IMR-90 (cell line): Measurements from ENCODE around the gene POLE4. TPM values are rescaled to one million over a fixed set of nuclear protein-coding genes. Genes with fewer than 3 reads are reported as not detected.

Source experiments
- ATAC-seq: fragments of 200-7000 bp; cut with Tn5 transposase; 2 replicates; pipeline ENCODE4 v1.9.1; 2020; ENCODE audit warnings: low read depth, mild to moderate bottlenecking, moderate library complexity
- BruUV-seq: library from RNA; stranded (reverse); fragments of 400-500 nt; replicated peaks from 2 replicates; lab custom pipeline; 2021; lab: Mats Ljungman, UMichigan
- CTCF ChIA-PET: fragments of 300-600 bp; formaldehyde crosslinking; extraction: SDS; loops from one replicate; lab custom pipeline; 2021; ENCODE audit warnings: antibody characterized with exemption; lab: Yijun Ruan, JAX
- POLR2A ChIA-PET: fragments of 300-600 bp; sonication (Branson Sonifier 250); formaldehyde crosslinking; loops from one replicate; lab custom pipeline; 2022; ENCODE audit warnings: antibody characterized with exemption; ENCODE audit not compliant: unreplicated experiment; lab: Charles Lee
- DNase-seq: peaks from one replicate; pipeline ENCODE4 v3.0.0; 2013
- H2AFZ ChIP-seq: replicated peaks from 2 replicates; pipeline ENCODE3; 2013; ENCODE audit warnings: low read length, mild to moderate bottlenecking; ENCODE audit not compliant: poor library complexity
- H2AK5ac ChIP-seq: 2 replicates; pipeline ENCODE4 v1.6.1; 2013; ENCODE audit warnings: low read depth, low read length, inconsistent platforms
- H2AK9ac ChIP-seq: replicated peaks from 2 replicates; pipeline ENCODE3; 2013; ENCODE audit warnings: mild to moderate bottlenecking, low read depth, low read length, moderate library complexity; ENCODE audit not compliant: poor library complexity
- H2BK120ac ChIP-seq: 2 replicates; pipeline ENCODE4 v1.6.1; 2013; ENCODE audit warnings: low read depth, low read length, inconsistent platforms
- H2BK15ac ChIP-seq: 3 replicates; pipeline ENCODE4 v1.6.1; 2013; ENCODE audit warnings: low read depth, low read length, inconsistent platforms
- H2BK20ac ChIP-seq: 2 replicates; pipeline ENCODE4 v1.6.1; 2013; ENCODE audit warnings: low read depth, mild to moderate bottlenecking, inconsistent platforms, low read length, moderate library complexity
- H2BK5ac ChIP-seq: 2 replicates; pipeline ENCODE4 v1.6.1; 2013; ENCODE audit warnings: mild to moderate bottlenecking, low read depth, low read length, inconsistent platforms; ENCODE audit not compliant: poor library complexity, severe bottlenecking
- H3K14ac ChIP-seq: replicated peaks from 2 replicates; pipeline ENCODE4 v1.6.1; 2013; ENCODE audit warnings: low read depth, low read length, inconsistent platforms
- H3K18ac ChIP-seq: 2 replicates; pipeline ENCODE4 v1.6.1; 2013; ENCODE audit warnings: low read depth, low read length, control low read depth
- H3K23ac ChIP-seq: 2 replicates; pipeline ENCODE4 v1.6.1; 2013; ENCODE audit warnings: low read depth, low read length, inconsistent platforms
- H3K27ac ChIP-seq: 2 replicates; pipeline ENCODE4 v1.5.1; 2013; ENCODE audit warnings: mild to moderate bottlenecking, control low read depth, low read length; ENCODE audit not compliant: insufficient read depth
- H3K27me3 ChIP-seq: 2 replicates; pipeline ENCODE4 v1.6.1; 2013; ENCODE audit warnings: low read length; ENCODE audit not compliant: control insufficient read depth, insufficient read depth
- H3K36me3 ChIP-seq: 2 replicates; pipeline ENCODE4 v1.6.1; 2013; ENCODE audit warnings: low read length, mixed read lengths; ENCODE audit not compliant: control insufficient read depth, insufficient read depth
- H3K4ac ChIP-seq: 2 replicates; pipeline ENCODE4 v1.6.1; 2013; ENCODE audit warnings: low read depth, low read length, inconsistent platforms
- H3K4me1 ChIP-seq: 2 replicates; pipeline ENCODE4 v1.6.1; 2013; ENCODE audit warnings: low read length, mixed read lengths; ENCODE audit not compliant: control insufficient read depth, insufficient read depth
- H3K4me2 ChIP-seq: 2 replicates; pipeline ENCODE4 v1.6.1; 2013; ENCODE audit warnings: low read depth, mild to moderate bottlenecking, control low read depth, low read length, moderate library complexity
- H3K4me3 ChIP-seq: 2 replicates; pipeline ENCODE4 v1.5.1; 2013; ENCODE audit warnings: low read depth, mild to moderate bottlenecking, control low read depth, low read length, moderate library complexity; ENCODE audit not compliant: insufficient read depth
- H3K56ac ChIP-seq: 2 replicates; pipeline ENCODE4 v1.6.1; 2013; ENCODE audit warnings: low read length, inconsistent platforms; ENCODE audit not compliant: insufficient read depth; ENCODE audit errors: extremely low read depth
- H3K79me1 ChIP-seq, 2 experiments: 2 replicates each; pipeline ENCODE4 v1.6.1; 2013; ENCODE audit warnings: low read length in 2 of 2, inconsistent platforms in 1 of 2, low read depth in 1 of 2
- H3K9ac ChIP-seq: 2 replicates; pipeline ENCODE4 v1.6.1; 2013; ENCODE audit warnings: low read depth, low read length, control low read depth
- H3K9me1 ChIP-seq: 2 replicates; pipeline ENCODE4 v1.6.1; 2013; ENCODE audit warnings: low read length, inconsistent platforms; ENCODE audit not compliant: insufficient read depth
- H3K9me3 ChIP-seq: 2 replicates; pipeline ENCODE4 v1.6.1; 2013; ENCODE audit warnings: low read length; ENCODE audit not compliant: control insufficient read depth, insufficient read depth
- H4K20me1 ChIP-seq: 2 replicates; pipeline ENCODE4 v1.6.1; 2013; ENCODE audit warnings: low read length, inconsistent platforms; ENCODE audit not compliant: insufficient read depth
- H4K5ac ChIP-seq: 2 replicates; pipeline ENCODE4 v1.6.1; 2013; ENCODE audit warnings: mild to moderate bottlenecking, low read depth, low read length, control low read depth
- H4K8ac ChIP-seq, 2 experiments: 2 replicates each; pipeline ENCODE4 v1.6.1; 2013; ENCODE audit warnings: low read depth in 2 of 2, low read length in 2 of 2, control low read depth in 1 of 2, inconsistent platforms in 1 of 2
- H4K91ac ChIP-seq: 2 replicates; pipeline ENCODE4 v1.6.1; 2013; ENCODE audit warnings: low read depth, low read length, inconsistent platforms; ENCODE audit not compliant: insufficient read depth
- FOS ChIP-seq: fragments of 150-350 bp; IDR thresholded peaks from 2 replicates; pipeline ENCODE4 v1.6.1; 2016; ENCODE audit warnings: low read depth, low read length
- RAD21 ChIP-seq: IDR thresholded peaks from 2 replicates; pipeline ENCODE4 v1.6.1; 2012; ENCODE audit warnings: low read length, improper control_type of control experiment
- SMC3 ChIP-seq: fragments of 150-350 bp; IDR thresholded peaks from 2 replicates; pipeline ENCODE4 v1.6.1; 2016; ENCODE audit warnings: low read depth, mild to moderate bottlenecking, antibody characterized with exemption, low read length, moderate library complexity
- WGBS, 2 experiments: methylation state at CpG; one replicate each; pipeline versions ENCODE4 v1.1.5 to v1.1.7; 2013; ENCODE audit warnings: missing lambda C conversion rate in 2 of 2; ENCODE audit not compliant: insufficient read length in 1 of 2; ENCODE audit errors: extremely low coverage in 2 of 2; 5-methylcytosine and 5-hydroxymethylcytosine counted together
- dilution Hi-C: fragments of 300-500 bp; cut with HindIII; formaldehyde crosslinking; loops from one replicate; pipeline ENCODE4 v1.14.3; 2018; ENCODE audit warnings: low sequenced_read_pairs; ENCODE audit not compliant: unreplicated experiment
- in situ Hi-C: fragments of 300-500 bp; cut with MboI; formaldehyde crosslinking; loops from 3 replicates; pipeline ENCODE4 v1.14.3; 2019; ENCODE audit warnings: low sequenced_read_pairs, inconsistent platforms, mixed read lengths
- intact Hi-C: fragments of 100-400 bp; cut with micrococcal nuclease; formaldehyde crosslinking; loops from 2 replicates; pipeline ENCODE4 v1.10.0; 2022
- polyA plus RNA-seq, 3 experiments: library from polyadenylated mRNA; depleted of rRNA; stranded (reverse); fragments of >200 nt; gene quantifications; 2 replicates each; pipeline ENCODE4 v1.2.3, GENCODE V29; 2012; ENCODE audit warnings: low replicate concordance in 1 of 3
- total RNA-seq: library from RNA; depleted of rRNA; stranded (reverse); fragments of >200 nt; gene quantifications from 2 replicates; pipeline ENCODE4 v1.2.3, GENCODE V29; 2012
- TF ChIP-seq, protein P1 (sequence below): conservative IDR thresholded peaks from 2 replicates; pipeline ENCODE4 v1.5.1; 2012; ENCODE audit warnings: mild to moderate bottlenecking, low read depth, low read length, improper control_type of control experiment
- TF ChIP-seq, protein P2 (sequence below): fragments of 150-350 bp; IDR thresholded peaks from 2 replicates; pipeline ENCODE4 v1.6.1; 2016; ENCODE audit warnings: low read depth, mild to moderate bottlenecking, low read length, moderate library complexity, borderline replicate concordance
- TF ChIP-seq, protein P3 (sequence below): fragments of 150-350 bp; IDR thresholded peaks from 2 replicates; pipeline ENCODE4 v1.6.1; 2017; ENCODE audit warnings: mild to moderate bottlenecking, antibody characterized with exemption, low read length, low read depth

POLE4 gene
- total and polyA plus RNA-seq, 2 of the 4 experiments (the other 2 are of a cell fraction): 9.0 to 23.9 TPM

DNA sequence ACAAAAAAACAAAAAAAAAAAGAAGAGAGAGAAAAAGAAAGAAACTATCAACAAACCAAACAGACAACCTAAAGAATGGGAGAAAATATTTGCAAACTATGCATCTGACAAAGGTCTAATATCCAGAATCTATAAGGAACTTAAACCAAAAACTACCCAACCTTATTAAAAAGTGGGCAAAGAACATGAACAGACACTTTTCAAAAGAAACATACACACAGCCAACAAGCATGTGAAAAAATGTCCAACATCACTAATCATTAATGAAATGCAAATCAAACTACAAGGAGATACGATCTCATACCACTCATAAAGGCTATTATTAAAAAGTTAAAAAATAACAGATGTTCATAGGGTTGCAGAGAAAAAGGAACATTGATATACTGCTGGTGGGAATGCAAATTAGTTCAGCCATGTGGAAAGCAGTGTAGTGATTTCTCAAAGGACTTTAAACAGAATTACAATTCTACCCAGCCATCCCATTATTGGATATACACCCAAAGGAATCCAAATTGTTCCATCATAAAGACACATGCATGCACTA is 7.2 kb upstream of the POLE4 start:
- no peak overlapping the region for H4K8ac ChIP-seq
- H3K9ac ChIP-seq: no peak overlapping the region
- no peak overlapping the region for H3K14ac ChIP-seq
- DNase-seq (no peak), ATAC-seq (no peak)
- no peak overlapping the region for H2AK9ac ChIP-seq
- POLR2A ChIA-PET: no interaction called here
- no peak overlapping the region for H2AFZ ChIP-seq
- peaks cover 0 to 5% of the 10 kb centered on the region in 2 experiments; a peak in 1 of 4 replicates for H3K79me1 ChIP-seq
- peaks cover 3% of the 10 kb centered on the region; the same call in 1 of the 2 replicates for H3K9me3 ChIP-seq
- H3K4me2 ChIP-seq: no peak overlapping the region
- H2BK15ac ChIP-seq: no peak overlapping the region
- H4K5ac ChIP-seq: no peak overlapping the region
- no CpG with 5 or more reads among the region's 1 CpG for WGBS, 2 experiments
- H2BK120ac ChIP-seq: no peak overlapping the region
- H2BK20ac ChIP-seq: no peak overlapping the region
- H3K4ac ChIP-seq: no peak overlapping the region
- H3K27me3 ChIP-seq: no peaks in the 10 kb centered on the region
- TF ChIP-seq, protein P1, sequence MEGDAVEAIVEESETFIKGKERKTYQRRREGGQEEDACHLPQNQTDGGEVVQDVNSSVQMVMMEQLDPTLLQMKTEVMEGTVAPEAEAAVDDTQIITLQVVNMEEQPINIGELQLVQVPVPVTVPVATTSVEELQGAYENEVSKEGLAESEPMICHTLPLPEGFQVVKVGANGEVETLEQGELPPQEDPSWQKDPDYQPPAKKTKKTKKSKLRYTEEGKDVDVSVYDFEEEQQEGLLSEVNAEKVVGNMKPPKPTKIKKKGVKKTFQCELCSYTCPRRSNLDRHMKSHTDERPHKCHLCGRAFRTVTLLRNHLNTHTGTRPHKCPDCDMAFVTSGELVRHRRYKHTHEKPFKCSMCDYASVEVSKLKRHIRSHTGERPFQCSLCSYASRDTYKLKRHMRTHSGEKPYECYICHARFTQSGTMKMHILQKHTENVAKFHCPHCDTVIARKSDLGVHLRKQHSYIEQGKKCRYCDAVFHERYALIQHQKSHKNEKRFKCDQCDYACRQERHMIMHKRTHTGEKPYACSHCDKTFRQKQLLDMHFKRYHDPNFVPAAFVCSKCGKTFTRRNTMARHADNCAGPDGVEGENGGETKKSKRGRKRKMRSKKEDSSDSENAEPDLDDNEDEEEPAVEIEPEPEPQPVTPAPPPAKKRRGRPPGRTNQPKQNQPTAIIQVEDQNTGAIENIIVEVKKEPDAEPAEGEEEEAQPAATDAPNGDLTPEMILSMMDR: no peak
- TF ChIP-seq FOS (no peak), RAD21 (no peak), SMC3 (no peak)
- TF ChIP-seq, protein P2, sequence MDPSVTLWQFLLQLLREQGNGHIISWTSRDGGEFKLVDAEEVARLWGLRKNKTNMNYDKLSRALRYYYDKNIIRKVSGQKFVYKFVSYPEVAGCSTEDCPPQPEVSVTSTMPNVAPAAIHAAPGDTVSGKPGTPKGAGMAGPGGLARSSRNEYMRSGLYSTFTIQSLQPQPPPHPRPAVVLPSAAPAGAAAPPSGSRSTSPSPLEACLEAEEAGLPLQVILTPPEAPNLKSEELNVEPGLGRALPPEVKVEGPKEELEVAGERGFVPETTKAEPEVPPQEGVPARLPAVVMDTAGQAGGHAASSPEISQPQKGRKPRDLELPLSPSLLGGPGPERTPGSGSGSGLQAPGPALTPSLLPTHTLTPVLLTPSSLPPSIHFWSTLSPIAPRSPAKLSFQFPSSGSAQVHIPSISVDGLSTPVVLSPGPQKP: no peak
- TF ChIP-seq, protein P3, sequence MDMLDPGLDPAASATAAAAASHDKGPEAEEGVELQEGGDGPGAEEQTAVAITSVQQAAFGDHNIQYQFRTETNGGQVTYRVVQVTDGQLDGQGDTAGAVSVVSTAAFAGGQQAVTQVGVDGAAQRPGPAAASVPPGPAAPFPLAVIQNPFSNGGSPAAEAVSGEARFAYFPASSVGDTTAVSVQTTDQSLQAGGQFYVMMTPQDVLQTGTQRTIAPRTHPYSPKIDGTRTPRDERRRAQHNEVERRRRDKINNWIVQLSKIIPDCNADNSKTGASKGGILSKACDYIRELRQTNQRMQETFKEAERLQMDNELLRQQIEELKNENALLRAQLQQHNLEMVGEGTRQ: no peak
- no TSS peak for BruUV-seq
- H4K20me1 ChIP-seq: no peaks in the 10 kb centered on the region
- H4K91ac ChIP-seq: no peak overlapping the region
- dilution Hi-C loops: no loop called here
- intact Hi-C loops: no loop called here
- H3K56ac ChIP-seq: no peak overlapping the region
- no peak overlapping the region for H3K4me3 ChIP-seq
- no peaks in the 10 kb centered on the region for H3K4me1 ChIP-seq
- no peak overlapping the region for H3K27ac ChIP-seq
- H3K9me1 ChIP-seq: no peaks in the 10 kb centered on the region
- no peak overlapping the region for H3K23ac ChIP-seq
- H3K36me3 ChIP-seq: no peaks in the 10 kb centered on the region
- H3K18ac ChIP-seq: no peak overlapping the region
- in situ Hi-C loops: no loop called here
- CTCF ChIA-PET: no interaction called here
- no peak overlapping the region for H2BK5ac ChIP-seq
- no peak overlapping the region for H2AK5ac ChIP-seq
